Panc1 (cell line): Measurements from ENCODE around the gene EREG.

Experiments used
- CTCF ChIP-seq: fragments of 450-650 bp; IDR thresholded peaks from 2 replicates; pipeline ENCODE4 v1.5.1; 2017; ENCODE audit warnings: mild to moderate bottlenecking
- POLR2AphosphoS5 ChIP-seq: IDR thresholded peaks from 2 replicates; pipeline ENCODE4 v1.6.1; 2012; ENCODE audit warnings: mild to moderate bottlenecking, low read depth, low read length, moderate library complexity
- REST ChIP-seq, 2 experiments: IDR thresholded peaks; 2 replicates each; pipeline ENCODE4 v1.6.1; 2011 to 2012; ENCODE audit warnings: low read depth in 2 of 2, control low read depth in 1 of 2, low read length in 1 of 2, mild to moderate bottlenecking in 1 of 2, moderate library complexity in 1 of 2; ENCODE audit not compliant: insufficient read depth in 1 of 2
- TCF7L2 ChIP-seq: IDR thresholded peaks from 2 replicates; pipeline ENCODE4 v1.6.1; 2011; ENCODE audit warnings: mild to moderate bottlenecking, low read depth, low read length, inconsistent platforms

GRCh38 chr4:74329307-74329706, 35.6 kb upstream of the EREG start:
- TF ChIP-seq REST (IDR thresholded peaks at IDR 0.05; ENCODE audit: insufficient read depth in 1 of 2, low read depth in 2 of 2, low read length in 1 of 2) (no peak), CTCF (no peak), TCF7L2 (no peak), POLR2AphosphoS5 (no peak)
